ENCODE results near the gene ASTN2. TPM values are rescaled to one million over a fixed set of nuclear protein-coding genes. Genes with fewer than 3 reads are reported as not detected.
"Not testable (repeated sequence)": the region's sequence is repeated elsewhere in the genome, so short reads cannot be mapped to it uniquely, and the experiment has no call there.

The ASTN2 gene
- total RNA-seq, 2 donors from 2014 or later: 2.2 to 5.1 TPM

GRCh38 chr9:116838468-116838867, 576.4 kb downstream of the ASTN2 start:
- not testable (repeated sequence) for H3K36me3 Mint-ChIP-seq; H3K9me3 Mint-ChIP-seq; ATAC-seq; H3K4me1 Mint-ChIP-seq (ENCODE audit: low read depth in 2 of 2); H3K27ac Mint-ChIP-seq; H3K4me3 Mint-ChIP-seq; H3K27me3 Mint-ChIP-seq; DNase-seq (ENCODE audit: low spot score)

- Mint-ChIP-seq H3K27ac (no peak overlapping the region), H3K4me1 (ENCODE audit: low read depth in 2 of 2) (no peaks in the 10 kb centered on the region), H3K36me3 (no peaks in the 10 kb centered on the region), H3K4me3 (no peak overlapping the region), H3K9me3 (peaks cover 7% of the 10 kb centered on the region), H3K27me3 (no peaks in the 10 kb centered on the region)
- ATAC-seq (no peak), DNase-seq (ENCODE audit: low spot score) (no peak)
Measured at GRCh38 chr9:116837018-116837989, 577.6 kb downstream of the ASTN2 start.

GRCh38 chr9:116830321-116830720, 584.5 kb downstream of the ASTN2 start:
- H3K27ac Mint-ChIP-seq; H3K4me3 Mint-ChIP-seq; H3K27me3 Mint-ChIP-seq; ATAC-seq; DNase-seq (ENCODE audit: low spot score); H3K4me1 Mint-ChIP-seq (ENCODE audit: low read depth in 2 of 2); H3K36me3 Mint-ChIP-seq; H3K9me3 Mint-ChIP-seq: not testable (repeated sequence)

GRCh38 chr9:116821633-116822229, 593.1 kb downstream of the ASTN2 start:
- Mint-ChIP-seq H3K4me1 (ENCODE audit: low read depth in 2 of 2) (no peaks in the 10 kb centered on the region), H3K27me3 (no peaks in the 10 kb centered on the region), H3K9me3 (peaks cover 3% of the 10 kb centered on the region), H3K36me3 (no peaks in the 10 kb centered on the region), H3K4me3 (no peak overlapping the region), H3K27ac (no peak overlapping the region)
- ATAC-seq: no peak
- no peak for DNase-seq (ENCODE audit: low spot score)

DNA sequence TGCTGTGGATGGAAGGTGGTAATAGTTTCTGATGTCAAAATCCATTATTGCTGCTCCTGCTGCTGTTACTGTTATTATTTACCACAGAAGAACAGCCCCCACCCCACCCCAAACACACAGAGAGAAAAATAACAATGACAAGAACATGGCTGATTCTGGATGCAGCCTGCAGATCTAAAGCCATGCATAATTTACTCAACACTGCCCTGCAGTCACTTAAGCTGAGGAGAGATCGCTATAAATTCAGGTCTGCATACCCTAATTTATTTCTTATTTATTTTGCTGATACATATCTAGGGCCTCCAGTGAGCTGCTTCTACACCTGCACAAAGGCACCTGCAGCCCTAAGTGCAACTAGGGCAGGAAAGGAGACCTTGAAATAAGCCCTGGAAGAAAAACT, 595.7 kb downstream of the ASTN2 start:
- ATAC-seq: no peak
- Mint-ChIP-seq H3K9me3 (no peaks in the 10 kb centered on the region), H3K4me1 (ENCODE audit: low read depth in 2 of 2) (no peaks in the 10 kb centered on the region)

GRCh38 chr9:116817762-116818161, 597.1 kb downstream of the ASTN2 start:
- no peaks in the 10 kb centered on the region for H3K4me1 Mint-ChIP-seq (ENCODE audit: low read depth in 2 of 2)
- ATAC-seq (no peak), DNase-seq (ENCODE audit: low spot score) (no peak)
- H3K27ac Mint-ChIP-seq: no peak overlapping the region
- peaks cover under 1 to 2% of the 10 kb centered on the region in 2 donors for H3K27me3 Mint-ChIP-seq
- H3K36me3 Mint-ChIP-seq: no peaks in the 10 kb centered on the region
- H3K9me3 Mint-ChIP-seq: no peaks in the 10 kb centered on the region
- H3K4me3 Mint-ChIP-seq: no peak overlapping the region

More for the DNA sequence above, 595.7 kb downstream of the ASTN2 start:
- DNase-seq (ENCODE audit: low spot score): no peak
- peaks cover 0 to 2% of the 10 kb centered on the region in 2 donors for H3K27me3 Mint-ChIP-seq
- no peak overlapping the region for H3K4me3 Mint-ChIP-seq
- no peak overlapping the region for H3K27ac Mint-ChIP-seq
- H3K36me3 Mint-ChIP-seq: no peaks in the 10 kb centered on the region

- DNase-seq (ENCODE audit: low spot score) (no peak), ATAC-seq (no peak)
- Mint-ChIP-seq H3K9me3 (no peaks in the 10 kb centered on the region), H3K4me3 (no peak overlapping the region), H3K4me1 (ENCODE audit: low read depth in 2 of 2) (no peaks in the 10 kb centered on the region), H3K36me3 (no peaks in the 10 kb centered on the region), H3K27ac (no peak overlapping the region), H3K27me3 (peaks cover 2 to 8% of the 10 kb centered on the region in 2 donors)
Measured at GRCh38 chr9:116816484-116816883, 598.4 kb downstream of the ASTN2 start.

DNA sequence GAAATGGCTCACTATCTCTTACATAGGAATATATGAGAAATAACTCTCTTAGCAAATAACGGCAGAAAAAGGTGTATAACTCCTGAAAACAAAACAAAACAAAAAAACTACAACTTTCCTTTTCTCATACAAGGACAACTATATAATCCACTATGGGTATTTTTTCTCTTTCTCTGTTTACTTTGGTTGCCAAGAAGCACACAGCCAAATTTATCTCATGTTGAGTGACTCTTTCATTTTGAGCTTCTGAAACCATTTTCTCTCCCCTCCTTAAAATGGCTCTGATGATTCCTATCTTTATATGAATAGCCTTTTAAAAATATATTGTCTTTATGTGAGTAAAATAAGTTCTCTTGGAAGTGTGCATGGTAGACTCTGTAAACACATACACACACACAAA, 599.0 kb downstream of the ASTN2 start:
- no peak overlapping the region for H3K4me3 Mint-ChIP-seq
- DNase-seq (ENCODE audit: low spot score): no peak
- H3K27me3 Mint-ChIP-seq: peaks cover 2 to 8% of the 10 kb centered on the region in 2 donors
- no peaks in the 10 kb centered on the region for H3K36me3 Mint-ChIP-seq
- ATAC-seq: no peak
- H3K4me1 Mint-ChIP-seq (ENCODE audit: low read depth in 2 of 2): no peaks in the 10 kb centered on the region
- no peaks in the 10 kb centered on the region for H3K9me3 Mint-ChIP-seq
- no peak overlapping the region for H3K27ac Mint-ChIP-seq

GRCh38 chr9:116813031-116813300, 601.9 kb downstream of the ASTN2 start:
- no peaks in the 10 kb centered on the region for H3K36me3 Mint-ChIP-seq
- no peak overlapping the region for H3K4me3 Mint-ChIP-seq
- H3K4me1 Mint-ChIP-seq (ENCODE audit: low read depth in 2 of 2): no peaks in the 10 kb centered on the region
- no peak overlapping the region for H3K27ac Mint-ChIP-seq
- no peaks in the 10 kb centered on the region for H3K9me3 Mint-ChIP-seq
- ATAC-seq (no peak), DNase-seq (ENCODE audit: low spot score) (no peak)
- H3K27me3 Mint-ChIP-seq: peaks cover 2 to 8% of the 10 kb centered on the region in 2 donors

DNA sequence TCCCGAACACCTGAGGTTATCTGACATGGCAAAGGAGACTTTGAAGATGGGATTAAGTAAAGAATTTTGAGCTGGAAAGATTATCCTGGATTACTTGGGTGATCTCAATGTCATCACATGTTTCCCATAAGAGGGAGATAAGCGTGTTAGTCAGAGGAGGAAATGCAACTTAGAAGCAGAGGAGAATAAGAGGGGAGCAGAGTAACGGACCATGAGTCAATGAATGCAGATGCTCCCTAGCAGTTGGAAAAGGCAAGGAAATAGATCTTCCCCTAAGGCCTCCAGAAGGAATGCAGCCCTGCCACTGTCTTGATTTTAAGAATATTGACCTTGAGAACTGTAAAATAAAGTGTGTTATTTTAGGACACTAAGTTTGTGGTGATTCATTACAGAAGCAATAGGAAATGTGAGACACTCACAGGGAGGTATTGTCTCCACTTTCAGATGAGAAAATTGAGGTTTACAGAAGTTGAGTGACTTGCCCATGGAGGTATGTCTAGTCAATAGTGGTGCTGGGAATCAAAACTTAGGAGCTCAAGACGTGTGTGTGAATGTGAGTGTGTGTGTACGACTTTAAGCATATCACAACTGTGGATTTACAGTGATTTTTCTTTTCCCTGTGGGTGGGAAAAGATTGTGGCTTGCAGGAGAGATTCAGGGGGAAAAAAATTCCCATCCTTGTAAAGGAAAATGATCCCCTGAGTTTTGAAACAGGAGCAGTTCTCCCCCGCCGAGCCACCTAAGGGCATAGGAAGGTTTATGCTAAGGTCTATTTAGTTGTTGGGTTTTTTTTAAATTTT, 602.4 kb downstream of the ASTN2 start:
- Mint-ChIP-seq H3K9me3 (no peaks in the 10 kb centered on the region), H3K27me3 (peaks cover 2 to 8% of the 10 kb centered on the region in 2 donors), H3K4me1 (ENCODE audit: low read depth in 2 of 2) (no peaks in the 10 kb centered on the region), H3K4me3 (no peak overlapping the region), H3K27ac (no peak overlapping the region), H3K36me3 (no peaks in the 10 kb centered on the region)
- DNase-seq (ENCODE audit: low spot score) (no peak), ATAC-seq (no peak)

- peaks cover 2% of the 10 kb centered on the region for H3K9me3 Mint-ChIP-seq
- DNase-seq (ENCODE audit: low spot score): no peak
- H3K4me1 Mint-ChIP-seq (ENCODE audit: low read depth in 2 of 2): no peaks in the 10 kb centered on the region
- H3K36me3 Mint-ChIP-seq: no peaks in the 10 kb centered on the region
- no peak for ATAC-seq
- peaks cover 0 to 12% of the 10 kb centered on the region in 2 donors for H3K27me3 Mint-ChIP-seq
- H3K4me3 Mint-ChIP-seq: no peak overlapping the region
- H3K27ac Mint-ChIP-seq: no peak overlapping the region
Measured at GRCh38 chr9:116809656-116810055, 605.2 kb downstream of the ASTN2 start.

DNA sequence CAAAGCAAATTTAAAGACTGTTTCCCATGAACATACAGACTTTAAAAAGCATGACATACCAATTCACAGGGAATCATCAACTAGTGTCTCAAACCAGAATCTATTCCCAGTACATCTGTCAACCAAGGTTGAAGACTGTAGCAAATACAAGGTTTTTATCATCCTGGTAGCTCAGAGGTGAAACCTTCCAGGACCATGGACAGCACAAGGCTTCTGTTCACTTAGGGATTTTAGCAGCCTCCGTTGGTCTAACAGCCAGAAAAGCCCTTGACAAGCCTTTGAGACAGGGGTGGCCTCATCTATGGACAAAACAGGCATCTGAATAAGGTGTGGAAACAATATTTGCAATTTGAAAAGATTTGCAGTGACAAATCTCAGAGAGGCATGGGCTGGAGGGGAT, 608.8 kb downstream of the ASTN2 start:
- no peaks in the 10 kb centered on the region for H3K36me3 Mint-ChIP-seq
- H3K4me1 Mint-ChIP-seq (ENCODE audit: low read depth in 2 of 2): no peaks in the 10 kb centered on the region
- no peak for ATAC-seq
- no peak overlapping the region for H3K27ac Mint-ChIP-seq
- H3K4me3 Mint-ChIP-seq: no peak overlapping the region
- H3K27me3 Mint-ChIP-seq: peaks cover 0 to 5% of the 10 kb centered on the region in 2 donors
- DNase-seq (ENCODE audit: low spot score): no peak
- peaks cover 2% of the 10 kb centered on the region for H3K9me3 Mint-ChIP-seq

GRCh38 chr9:116800885-116801284, 614.0 kb downstream of the ASTN2 start:
- no peaks in the 10 kb centered on the region for H3K36me3 Mint-ChIP-seq
- ATAC-seq: no peak
- DNase-seq (ENCODE audit: low spot score): no peak
- no peak overlapping the region for H3K27ac Mint-ChIP-seq
- H3K4me1 Mint-ChIP-seq (ENCODE audit: low read depth in 2 of 2): no peaks in the 10 kb centered on the region
- H3K27me3 Mint-ChIP-seq: peaks cover 4 to 6% of the 10 kb centered on the region in 2 donors
- H3K9me3 Mint-ChIP-seq: no peaks in the 10 kb centered on the region
- H3K4me3 Mint-ChIP-seq: no peak overlapping the region

DNA sequence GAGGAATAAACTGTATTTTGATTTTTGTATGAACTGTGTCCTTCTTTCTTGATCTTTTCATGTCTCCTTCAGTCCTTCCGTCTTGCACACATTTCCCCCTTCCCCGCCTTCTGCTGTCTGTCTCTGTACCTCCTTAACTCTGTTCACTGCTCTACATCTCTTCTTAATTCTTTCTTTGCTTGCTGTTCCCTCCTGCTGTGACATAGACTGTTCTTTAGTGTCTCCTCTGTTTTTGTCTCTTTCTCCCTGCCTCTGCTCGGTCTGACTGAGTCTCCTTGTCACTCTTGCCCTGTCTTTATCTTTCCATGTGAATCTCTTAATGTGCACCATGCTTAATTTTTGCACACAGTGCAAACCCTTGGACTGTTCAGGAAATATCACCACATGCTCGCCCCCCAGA, 614.8 kb downstream of the ASTN2 start:
- DNase-seq (ENCODE audit: low spot score): no peak

More for the DNA sequence above, 614.8 kb downstream of the ASTN2 start:
- H3K9me3 Mint-ChIP-seq: no peaks in the 10 kb centered on the region
- no peak for ATAC-seq
- H3K4me3 Mint-ChIP-seq: no peak overlapping the region
- no peak overlapping the region for H3K27ac Mint-ChIP-seq
- peaks cover 4 to 6% of the 10 kb centered on the region in 2 donors for H3K27me3 Mint-ChIP-seq
- H3K4me1 Mint-ChIP-seq (ENCODE audit: low read depth in 2 of 2): no peaks in the 10 kb centered on the region
- no peaks in the 10 kb centered on the region for H3K36me3 Mint-ChIP-seq
